ENCODE data around the gene MBTD1. TPM values are rescaled to one million over a fixed set of nuclear protein-coding genes. Genes with fewer than 3 reads are reported as not detected.
"Not testable (repeated sequence)": the region's sequence is repeated elsewhere in the genome, so short reads cannot be mapped to it uniquely, and the experiment has no call there.

The MBTD1 gene
- polyA plus RNA-seq, 1 of the 3 experiments (the other 2 are of a cell fraction) = 4.6 TPM

DNA sequence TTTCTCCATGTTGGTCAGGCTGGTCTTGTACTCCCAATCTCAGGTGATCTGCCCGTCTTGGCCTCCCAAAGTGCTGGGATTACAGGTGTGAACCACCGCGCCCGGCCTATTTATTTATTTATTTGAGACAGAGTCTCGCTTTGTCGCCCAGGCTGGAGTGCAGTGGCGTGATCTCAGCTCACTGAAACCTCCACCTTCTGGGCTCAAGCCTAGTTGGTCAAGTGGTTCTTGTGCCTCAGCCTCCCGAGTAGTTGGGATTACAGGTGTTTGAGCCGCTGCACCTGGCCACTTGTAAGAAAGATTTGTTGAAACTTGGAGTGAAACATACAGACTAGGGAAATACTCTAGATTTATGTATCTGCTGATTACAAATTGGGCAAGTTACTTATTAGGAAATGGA, 87.8 kb downstream of the MBTD1 start:
- H2AFZ ChIP-seq (ENCODE audit: low read depth); H3K9ac ChIP-seq; DNase-seq; H3K27ac ChIP-seq (ENCODE audit: low read depth in 2 of 2, low read length in 1 of 2); H3K27me3 ChIP-seq (ENCODE audit: insufficient read depth); H3K4me2 ChIP-seq; H3K4me3 ChIP-seq (ENCODE audit: low read depth in 2 of 2, low read length in 1 of 2); H3K9me3 ChIP-seq; H3K9me2 ChIP-seq; H3K4me1 ChIP-seq (ENCODE audit: control insufficient read depth in 1 of 2, insufficient read depth in 2 of 2, low read depth in 1 of 2, low read length in 1 of 2): not testable (repeated sequence)
- WGBS (ENCODE audit: low lambda C conversion rate) = 86% methylated on average over 9 of the region's 9 CpGs
- Histone ChIP-seq H4K20me1 (ENCODE audit: insufficient read depth) (0 out of 2 replicates have a peak, but pooled peaks cover 15% of the 10 kb centered on the region), H3K79me2 (ENCODE audit: insufficient read depth) (peaks cover 27% of the 10 kb centered on the region), H3F3A (replicated peaks; ENCODE audit: insufficient read depth) (peaks cover 33% of the 10 kb centered on the region), H3K36me3 (replicated peaks in 1 of 2; ENCODE audit: control insufficient read depth in 1 of 2, insufficient read depth in 2 of 2, low read length in 1 of 2) (peaks cover 34 to 60% of the 10 kb centered on the region in 2 experiments)
- POLR2A ChIA-PET = interaction anchor here (0.7 kb wide), 1 partner anchor 165 kb away, joined by 4 read pairs; no protein-coding TSS in a partner anchor
- CTCF ChIA-PET = interaction anchor here (0.6 to 1.3 kb wide), 2 partner anchors 10 to 264 kb away, joined by 3 read pairs; no protein-coding TSS in a partner anchor

- Histone ChIP-seq H2AFZ (ENCODE audit: low read depth) (no peak overlapping the region), H3K27ac (ENCODE audit: low read depth in 2 of 2, low read length in 1 of 2) (no peak overlapping the region), H3K9me2 (no peaks in the 10 kb centered on the region), H3F3A (replicated peaks; ENCODE audit: insufficient read depth) (peaks cover 33% of the 10 kb centered on the region), H3K9me3 (no peaks in the 10 kb centered on the region), H4K20me1 (ENCODE audit: insufficient read depth) (0 out of 2 replicates have a peak, but pooled peaks cover 15% of the 10 kb centered on the region), H3K36me3 (replicated peaks in 1 of 2; ENCODE audit: control insufficient read depth in 1 of 2, insufficient read depth in 2 of 2, low read length in 1 of 2) (peaks cover 34 to 60% of the 10 kb centered on the region in 2 experiments), H3K4me3 (ENCODE audit: low read depth in 2 of 2, low read length in 1 of 2) (no peak overlapping the region), H3K4me2 (no peak overlapping the region), H3K79me2 (ENCODE audit: insufficient read depth) (peaks cover 32% of the 10 kb centered on the region), H3K9ac (no peak overlapping the region), H3K4me1 (ENCODE audit: control insufficient read depth in 1 of 2, insufficient read depth in 2 of 2, low read depth in 1 of 2, low read length in 1 of 2) (peaks cover under 1 to 4% of the 10 kb centered on the region in 2 experiments; a peak in 3 of 4 replicates), H3K27me3 (ENCODE audit: insufficient read depth) (no peaks in the 10 kb centered on the region)
- 92% methylated on average over 2 of the region's 2 CpGs for WGBS (ENCODE audit: low lambda C conversion rate)
- CTCF ChIA-PET = interaction anchor here (0.7 to 1.3 kb wide), 3 partner anchors 18 to 50 kb away, joined by 3 to 5 read pairs (median 3); partner anchors contain the start of genes NME1 and SPAG9
- DNase-seq = no peak
- TF ChIP-seq NRF1 (IDR thresholded peaks at IDR 0.05; ENCODE audit: low read depth, low read length) (no peak), ZBTB33 (IDR thresholded peaks at IDR 0.05; ENCODE audit: borderline replicate concordance, low read depth) (no peak), TEAD4 (IDR thresholded peaks at IDR 0.05; ENCODE audit: borderline replicate concordance, insufficient read depth) (no peak)
- POLR2A ChIA-PET = no interaction called here
These were observed 89.1 kb downstream of the MBTD1 start for GRCh38 chr17:51170736-51171135.

GRCh38 chr17:51169340-51169739, 90.5 kb downstream of the MBTD1 start:
- Histone ChIP-seq H3K4me3 (ENCODE audit: low read depth in 2 of 2, low read length in 1 of 2) (no peak overlapping the region), H3K79me2 (ENCODE audit: insufficient read depth) (peaks cover 32% of the 10 kb centered on the region), H3F3A (replicated peaks; ENCODE audit: insufficient read depth) (peaks cover 41% of the 10 kb centered on the region), H3K27ac (ENCODE audit: low read depth in 2 of 2, low read length in 1 of 2) (no peak overlapping the region), H3K9me2 (no peaks in the 10 kb centered on the region), H3K9me3 (no peaks in the 10 kb centered on the region), H4K20me1 (ENCODE audit: insufficient read depth) (0 out of 2 replicates have a peak, but pooled peaks cover 15% of the 10 kb centered on the region), H2AFZ (ENCODE audit: low read depth) (no peak overlapping the region), H3K9ac (no peak overlapping the region), H3K36me3 (replicated peaks in 1 of 2; ENCODE audit: control insufficient read depth in 1 of 2, insufficient read depth in 2 of 2, low read length in 1 of 2) (peaks cover 34 to 52% of the 10 kb centered on the region in 2 experiments), H3K4me1 (ENCODE audit: control insufficient read depth in 1 of 2, insufficient read depth in 2 of 2, low read depth in 1 of 2, low read length in 1 of 2) (peaks cover 4 to 11% of the 10 kb centered on the region in 2 experiments; a peak in 3 of 4 replicates), H3K27me3 (ENCODE audit: insufficient read depth) (no peaks in the 10 kb centered on the region), H3K4me2 (no peak overlapping the region)
- POLR2A ChIA-PET = no interaction called here
- 96% methylated on average over 1 of the region's 1 CpG for WGBS (ENCODE audit: low lambda C conversion rate)
- DNase-seq = no peak
- CTCF ChIA-PET = interaction anchor here (1.0 kb wide), 1 partner anchor 16 kb away, joined by 3 read pairs; the partner anchor contains the start of gene NME1
- TF ChIP-seq TAF1 (IDR thresholded peaks at IDR 0.05; ENCODE audit: borderline replicate concordance, low read depth, low read length) (no peak), SMC3 (IDR thresholded peaks at IDR 0.05; ENCODE audit: low read depth, low read length) (no peak), TCF12 (IDR thresholded peaks at IDR 0.05) (no peak), CTCF (IDR thresholded peaks at IDR 0.05) (no peak), FOXJ3 (CRISPR knock-in tag; IDR thresholded peaks at IDR 0.05) (no peak), MEF2A (IDR thresholded peaks at IDR 0.05; ENCODE audit: borderline replicate concordance, low read depth) (no peak), RCOR1 (IDR thresholded peaks at IDR 0.05; ENCODE audit: low read length) (no peak), NRF1 (IDR thresholded peaks at IDR 0.05; ENCODE audit: low read depth, low read length) (no peak), ZBTB33 (IDR thresholded peaks at IDR 0.05; ENCODE audit: borderline replicate concordance, low read depth) (no peak), GATA2 (CRISPR knock-in tag; IDR thresholded peaks at IDR 0.05) (no peak)
- TF ChIP-seq, protein P1, sequence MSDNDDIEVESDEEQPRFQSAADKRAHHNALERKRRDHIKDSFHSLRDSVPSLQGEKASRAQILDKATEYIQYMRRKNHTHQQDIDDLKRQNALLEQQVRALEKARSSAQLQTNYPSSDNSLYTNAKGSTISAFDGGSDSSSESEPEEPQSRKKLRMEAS (IDR thresholded peaks at IDR 0.05; ENCODE audit: low read depth) = no peak
- TF ChIP-seq, protein P2, sequence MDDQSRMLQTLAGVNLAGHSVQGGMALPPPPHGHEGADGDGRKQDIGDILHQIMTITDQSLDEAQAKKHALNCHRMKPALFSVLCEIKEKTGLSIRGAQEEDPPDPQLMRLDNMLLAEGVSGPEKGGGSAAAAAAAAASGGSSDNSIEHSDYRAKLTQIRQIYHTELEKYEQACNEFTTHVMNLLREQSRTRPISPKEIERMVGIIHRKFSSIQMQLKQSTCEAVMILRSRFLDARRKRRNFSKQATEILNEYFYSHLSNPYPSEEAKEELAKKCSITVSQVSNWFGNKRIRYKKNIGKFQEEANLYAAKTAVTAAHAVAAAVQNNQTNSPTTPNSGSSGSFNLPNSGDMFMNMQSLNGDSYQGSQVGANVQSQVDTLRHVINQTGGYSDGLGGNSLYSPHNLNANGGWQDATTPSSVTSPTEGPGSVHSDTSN (IDR thresholded peaks at IDR 0.05) = no peak

All from SK-N-SH (cell line).